Parathyroid adenoma (tissue), 2 donors: Measurements from ENCODE around the gene SLC10A7.

Experiments used
- H2AFZ ChIP-seq: fragments of 300-600 bp; sonication (generic); one replicate; pipeline ENCODE4 v1.7.0; 2017; ENCODE audit warnings: antibody characterized with exemption, mild to moderate bottlenecking
- H3K27ac ChIP-seq: fragments of 300-600 bp; sonication (generic); one replicate; pipeline ENCODE4 v1.7.0; 2017
- H3K27me3 ChIP-seq: fragments of 300-600 bp; sonication (generic); one replicate; pipeline ENCODE4 v1.7.0; 2017; ENCODE audit warnings: low read length; ENCODE audit not compliant: control insufficient read depth, insufficient read depth
- H3K36me3 ChIP-seq: fragments of 300-600 bp; sonication (generic); one replicate; pipeline ENCODE4 v1.7.0; 2017; ENCODE audit warnings: low read length; ENCODE audit not compliant: control insufficient read depth, insufficient read depth
- H3K4me1 ChIP-seq: fragments of 300-600 bp; sonication (generic); one replicate; pipeline ENCODE4 v1.7.0; 2017; ENCODE audit warnings: control low read depth
- H3K4me2 ChIP-seq: fragments of 300-600 bp; sonication (generic); one replicate; pipeline ENCODE4 v1.7.0; 2017; ENCODE audit warnings: low read length
- H3K4me3 ChIP-seq: fragments of 300-600 bp; sonication (generic); one replicate; pipeline ENCODE4 v1.7.0; 2017; ENCODE audit warnings: low read depth, low read length
- H3K79me2 ChIP-seq: fragments of 300-600 bp; sonication (generic); one replicate; pipeline ENCODE4 v1.7.0; 2017; ENCODE audit warnings: control low read depth
- H3K9ac ChIP-seq: fragments of 300-600 bp; sonication (generic); one replicate; pipeline ENCODE4 v1.7.0; 2017; ENCODE audit warnings: mild to moderate bottlenecking
- H3K9me3 ChIP-seq: fragments of 300-600 bp; sonication (generic); one replicate; pipeline ENCODE4 v1.7.0; 2017; ENCODE audit warnings: low read length; ENCODE audit not compliant: control insufficient read depth
- CTCF ChIP-seq: fragments of 300-600 bp; sonication (generic); IDR thresholded peaks from one replicate; pipeline ENCODE4 v1.7.0; 2017; ENCODE audit warnings: antibody characterized with exemption, mild to moderate bottlenecking
- donor health status: primary hyperparathyroidism.

The SLC10A7 gene

DNA sequence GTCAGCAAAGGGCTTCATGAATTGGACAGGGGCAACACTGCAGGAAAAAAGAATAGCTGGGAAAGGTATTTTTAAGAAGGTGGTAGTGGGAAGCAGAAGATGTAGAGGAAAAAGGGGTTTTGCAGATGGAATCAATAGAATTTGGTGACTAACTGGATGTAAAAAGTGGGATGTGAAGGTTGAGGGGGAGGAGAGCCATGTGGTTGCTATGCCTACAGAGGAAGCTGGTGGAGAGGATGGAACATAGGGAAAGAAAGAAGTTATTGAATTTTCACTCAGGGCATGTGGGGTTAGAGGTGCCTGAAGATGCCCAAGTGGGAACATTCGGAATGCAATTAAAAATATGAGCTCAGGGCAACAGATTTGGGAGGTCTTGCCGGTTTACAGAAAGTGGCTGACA, 274.4 kb downstream of the SLC10A7 start:
- TF ChIP-seq CTCF, result no peak
- no peak overlapping the region for H3K27ac ChIP-seq
- H3K79me2 ChIP-seq, result no peaks in the 10 kb centered on the region
- peaks cover 3% of the 10 kb centered on the region for H3K27me3 ChIP-seq
- no peak overlapping the region for H3K4me2 ChIP-seq
- peaks cover 2% of the 10 kb centered on the region for H3K4me1 ChIP-seq
- no peak overlapping the region for H3K4me3 ChIP-seq
- H3K9ac ChIP-seq, result no peak overlapping the region
- no peak overlapping the region for H2AFZ ChIP-seq
- H3K36me3 ChIP-seq, result no peaks in the 10 kb centered on the region
- H3K9me3 ChIP-seq, result no peaks in the 10 kb centered on the region

DNA sequence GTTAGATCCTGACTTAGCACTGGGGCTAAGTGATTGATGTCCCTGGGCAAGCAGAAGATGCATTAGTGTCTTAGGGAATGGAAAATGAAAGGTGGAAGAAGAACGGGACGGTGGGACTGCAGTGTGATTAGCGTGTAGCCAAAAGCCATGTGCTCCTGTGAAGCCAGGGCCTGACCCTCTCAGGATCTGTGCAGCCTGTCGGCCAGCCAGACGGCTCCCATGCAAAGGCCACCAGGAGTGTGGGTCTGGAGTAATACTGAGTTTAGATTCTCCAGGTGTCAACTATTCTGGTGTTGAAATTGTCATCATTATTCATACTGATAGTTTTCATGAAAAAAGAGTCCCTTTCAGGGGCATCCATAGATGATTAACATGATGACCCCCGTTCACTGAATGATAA, 275.4 kb downstream of the SLC10A7 start:
- peaks cover 2% of the 10 kb centered on the region for H3K4me1 ChIP-seq
- peaks cover 3% of the 10 kb centered on the region for H3K27me3 ChIP-seq
- H3K9me3 ChIP-seq, result no peaks in the 10 kb centered on the region
- TF ChIP-seq CTCF, result no peak
- no peak overlapping the region for H3K9ac ChIP-seq
- no peak overlapping the region for H3K27ac ChIP-seq
- H2AFZ ChIP-seq, result no peak overlapping the region
- H3K36me3 ChIP-seq, result no peaks in the 10 kb centered on the region
- H3K4me2 ChIP-seq, result no peak overlapping the region
- H3K79me2 ChIP-seq, result no peaks in the 10 kb centered on the region
- H3K4me3 ChIP-seq, result no peak overlapping the region

GRCh38 chr4:146245850-146246249, 275.9 kb downstream of the SLC10A7 start:
- Histone ChIP-seq H2AFZ (no peak overlapping the region), H3K4me1 (peaks cover 2% of the 10 kb centered on the region), H3K27ac (no peak overlapping the region), H3K9ac (no peak overlapping the region), H3K4me2 (no peak overlapping the region), H3K9me3 (no peaks in the 10 kb centered on the region), H3K27me3 (peaks cover 3% of the 10 kb centered on the region), H3K36me3 (no peaks in the 10 kb centered on the region), H3K4me3 (no peak overlapping the region), H3K79me2 (no peaks in the 10 kb centered on the region)
- no peak for TF ChIP-seq CTCF

DNA sequence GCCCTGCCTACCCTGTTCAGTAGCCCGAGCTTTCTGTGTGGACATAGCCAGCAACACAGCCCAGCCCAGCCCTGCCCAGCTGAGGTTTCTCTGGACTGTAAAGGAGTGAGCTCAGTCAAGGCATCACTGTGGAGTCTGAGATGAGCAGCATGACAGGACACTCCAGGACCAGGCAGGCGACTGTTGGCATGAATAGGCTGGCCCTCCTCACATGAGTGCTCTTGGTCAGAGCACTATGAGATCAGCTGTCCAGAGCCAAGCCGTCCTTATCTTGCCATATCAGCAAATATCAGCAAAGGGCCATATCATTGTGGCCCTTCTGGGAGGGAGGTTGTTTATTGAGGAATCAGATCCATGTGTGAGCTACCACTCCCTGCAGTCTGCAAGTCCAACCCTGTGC, 276.5 kb downstream of the SLC10A7 start:
- H3K27ac ChIP-seq, result no peak overlapping the region

More for the DNA sequence above, 276.5 kb downstream of the SLC10A7 start:
- no peaks in the 10 kb centered on the region for H3K9me3 ChIP-seq
- H3K4me2 ChIP-seq, result no peak overlapping the region
- H3K79me2 ChIP-seq, result no peaks in the 10 kb centered on the region
- H3K9ac ChIP-seq, result no peak overlapping the region
- H3K27me3 ChIP-seq, result peaks cover 3% of the 10 kb centered on the region
- H2AFZ ChIP-seq, result no peak overlapping the region
- no peaks in the 10 kb centered on the region for H3K36me3 ChIP-seq
- TF ChIP-seq CTCF, result no peak
- H3K4me1 ChIP-seq, result peaks cover 2% of the 10 kb centered on the region
- H3K4me3 ChIP-seq, result no peak overlapping the region
